GM18519 (cell line): ENCODE data around the gene ZFAND3.
"Not testable (repeated sequence)": the region's sequence is repeated elsewhere in the genome, so short reads cannot be mapped to it uniquely, and the experiment has no call there.

Experiments
- ATAC-seq: cut with Tn5 transposase; IDR thresholded peaks from one replicate; pipeline ENCODE4 v1.9.1; 2021; ENCODE audit warnings: mild to moderate bottlenecking, moderate library complexity; ENCODE audit not compliant: unreplicated experiment, low FRiP score

The ZFAND3 gene

DNA sequence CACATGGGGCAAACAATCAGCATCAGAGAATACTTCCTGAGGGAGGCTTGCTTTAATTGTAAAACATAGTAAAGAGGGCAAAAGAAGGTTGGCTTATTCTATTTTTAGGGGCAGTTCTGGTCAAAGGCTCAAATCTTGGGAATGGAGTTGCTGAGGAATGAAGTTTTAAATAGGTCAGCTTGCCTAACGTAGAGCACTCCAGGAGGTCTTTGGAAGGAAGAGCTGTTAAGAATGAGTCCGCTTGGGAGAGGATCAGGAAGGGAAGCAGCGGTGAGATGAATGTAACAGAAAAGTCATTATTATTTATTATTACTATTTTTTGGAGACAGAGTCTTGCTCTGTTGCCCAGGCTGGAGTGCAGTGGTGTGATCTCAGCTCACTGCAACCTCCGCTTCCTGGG, 108.7 kb downstream of the ZFAND3 start:
- no peak for ATAC-seq

- no peak for ATAC-seq
These were observed 110.9 kb downstream of the ZFAND3 start for GRCh38 chr6:37930288-37930971.

- ATAC-seq, result no peak
These were observed 111.5 kb downstream of the ZFAND3 start for GRCh38 chr6:37931066-37931465.

DNA sequence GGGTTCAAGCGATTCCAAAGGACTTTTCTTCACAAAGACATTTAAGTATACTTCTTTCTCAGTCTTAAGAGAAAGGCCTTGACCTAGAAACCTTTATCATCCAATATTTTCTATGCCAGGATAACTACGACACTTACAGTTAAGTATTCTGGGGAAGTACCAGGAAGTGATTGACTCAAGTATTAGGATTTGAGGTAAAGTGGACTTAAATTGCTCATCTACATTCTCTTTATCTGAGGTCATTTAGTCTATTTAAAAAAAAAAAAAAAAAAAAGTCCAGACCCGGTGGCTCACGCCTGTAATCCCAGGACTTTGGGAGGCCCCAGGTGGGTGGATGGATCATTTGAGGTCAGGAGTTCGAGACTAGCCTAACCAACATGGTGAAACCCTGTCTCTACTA, 114.7 kb downstream of the ZFAND3 start:
- ATAC-seq, result no peak

GRCh38 chr6:37936150-37936549, 116.6 kb downstream of the ZFAND3 start:
- ATAC-seq, result no peak

- ATAC-seq, result no peak
These were observed 117.4 kb downstream of the ZFAND3 start for GRCh38 chr6:37936906-37937305.

DNA sequence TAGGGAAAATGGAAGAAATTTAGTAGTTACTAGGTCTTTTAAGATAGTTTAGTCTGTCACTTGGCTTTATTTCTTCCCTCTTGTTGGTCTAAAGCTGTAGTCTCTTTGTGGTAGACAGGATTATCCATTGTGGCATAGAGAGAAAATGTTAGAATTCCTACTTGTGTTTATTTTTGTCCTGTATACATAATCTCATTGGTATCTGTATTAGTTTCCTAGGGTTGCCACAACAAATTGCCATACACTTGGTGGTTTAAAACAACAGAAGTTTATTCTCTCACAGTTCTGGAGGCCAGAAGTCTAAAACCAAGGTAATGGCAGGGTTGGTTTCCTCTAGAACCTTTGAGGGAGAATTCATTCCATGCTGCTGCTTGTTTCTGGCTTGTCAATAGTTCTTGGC, 119.4 kb downstream of the ZFAND3 start:
- ATAC-seq, result no peak

GRCh38 chr6:37940074-37940847, 120.7 kb downstream of the ZFAND3 start:
- no peak for ATAC-seq

DNA sequence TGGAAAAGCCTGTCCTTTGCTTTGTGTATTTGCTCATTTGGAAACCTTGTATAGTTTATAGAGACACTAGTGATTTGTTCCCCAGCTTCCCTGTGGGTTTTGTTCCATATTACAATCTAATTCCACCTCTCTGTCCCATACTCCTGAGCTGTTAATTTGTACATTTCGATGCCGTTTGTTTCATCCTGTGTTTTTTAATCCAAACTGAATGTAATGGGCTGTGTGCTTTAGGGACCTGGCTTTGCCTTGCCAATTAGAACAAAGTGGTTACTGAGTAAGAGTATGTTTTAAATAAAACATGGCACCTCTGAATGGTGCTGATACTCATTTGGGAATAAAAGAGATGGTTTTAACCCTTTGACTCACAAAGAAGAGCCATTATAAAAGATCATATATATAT, 122.3 kb downstream of the ZFAND3 start:
- no peak for ATAC-seq

DNA sequence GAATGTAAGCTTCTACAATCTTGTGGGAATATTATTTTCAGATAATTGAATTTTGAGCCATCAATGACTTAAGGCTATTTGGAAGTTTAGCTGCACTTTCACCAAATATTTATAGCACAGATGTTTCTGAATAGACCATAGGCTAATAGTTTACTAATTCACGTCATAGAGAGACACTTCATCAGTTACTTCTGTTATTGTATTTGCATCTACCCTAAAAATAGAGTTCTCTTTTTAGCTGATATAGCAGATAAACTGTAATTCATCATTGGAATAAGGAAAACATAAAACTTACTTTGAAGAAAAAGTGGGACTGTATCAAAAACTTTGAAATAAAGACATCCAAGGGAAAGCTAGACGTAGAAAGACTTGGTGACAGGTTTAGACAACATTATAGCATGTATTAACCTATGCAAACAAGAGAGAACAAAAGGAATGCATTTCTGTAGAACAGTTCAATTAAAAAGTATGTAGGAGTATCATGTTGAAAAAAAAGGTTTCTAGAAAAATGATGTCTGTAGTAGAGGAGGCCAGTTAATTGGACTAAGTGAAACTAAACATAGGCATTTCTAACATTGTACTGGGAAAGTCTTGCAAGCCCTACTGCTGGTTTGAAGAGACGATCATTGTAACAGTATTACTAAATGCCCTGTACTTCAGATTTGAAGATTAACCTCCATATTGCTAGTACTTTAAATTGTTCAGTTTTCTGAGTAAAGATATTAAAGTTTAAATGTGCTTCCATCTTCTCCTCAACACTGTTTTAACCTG, 123.3 kb downstream of the ZFAND3 start:
- no peak for ATAC-seq

DNA sequence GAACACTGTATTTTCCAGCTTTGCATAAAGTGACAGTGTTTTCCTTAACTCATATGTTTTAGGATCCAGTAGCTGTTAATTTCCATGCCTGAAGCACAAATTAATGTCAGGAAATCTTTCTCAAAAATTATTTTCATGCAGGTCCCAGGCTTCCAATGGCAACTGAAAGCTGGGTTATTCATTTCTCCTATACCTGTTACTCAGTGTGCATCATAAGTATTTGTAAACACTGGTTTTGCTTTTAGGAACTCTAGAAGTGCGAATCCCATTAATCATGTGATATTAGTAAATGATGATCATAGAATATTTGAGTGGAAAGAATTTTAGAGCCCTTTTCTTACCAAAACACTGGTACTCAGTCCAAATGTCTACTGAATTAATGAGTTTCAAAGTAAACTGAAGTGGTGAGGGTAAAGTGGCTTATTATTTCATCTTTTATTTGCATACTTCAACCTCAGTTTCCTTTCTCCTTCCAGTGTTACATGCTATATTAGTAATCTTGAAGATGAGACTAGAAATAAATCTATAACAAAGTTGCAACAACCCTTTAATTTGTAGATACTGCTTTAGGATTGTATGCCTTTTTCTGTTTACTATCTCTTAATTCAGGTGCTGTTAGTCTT, 124.0 kb downstream of the ZFAND3 start:
- no peak for ATAC-seq

DNA sequence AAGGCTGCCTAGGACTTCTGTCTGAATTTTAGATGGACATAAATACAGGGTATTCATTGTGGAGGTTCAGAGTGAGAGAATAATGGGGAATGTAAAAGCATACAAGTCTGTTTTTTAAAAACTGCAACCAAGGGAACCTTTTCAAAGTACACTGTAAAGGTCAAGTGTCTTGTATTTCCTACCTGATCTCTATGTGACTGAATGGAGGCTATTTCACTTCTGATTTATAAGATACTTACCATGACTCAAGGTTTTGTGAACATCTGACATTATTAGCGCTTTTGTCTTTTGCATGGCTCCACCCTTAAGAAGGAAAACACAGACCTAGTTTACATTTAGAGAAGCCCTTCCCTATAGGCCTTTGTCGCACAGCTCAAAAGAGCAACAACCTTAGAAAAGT, 126.5 kb downstream of the ZFAND3 start:
- no peak for ATAC-seq

- ATAC-seq, result no peak
These were observed 127.9 kb downstream of the ZFAND3 start for GRCh38 chr6:37947468-37947867.

DNA sequence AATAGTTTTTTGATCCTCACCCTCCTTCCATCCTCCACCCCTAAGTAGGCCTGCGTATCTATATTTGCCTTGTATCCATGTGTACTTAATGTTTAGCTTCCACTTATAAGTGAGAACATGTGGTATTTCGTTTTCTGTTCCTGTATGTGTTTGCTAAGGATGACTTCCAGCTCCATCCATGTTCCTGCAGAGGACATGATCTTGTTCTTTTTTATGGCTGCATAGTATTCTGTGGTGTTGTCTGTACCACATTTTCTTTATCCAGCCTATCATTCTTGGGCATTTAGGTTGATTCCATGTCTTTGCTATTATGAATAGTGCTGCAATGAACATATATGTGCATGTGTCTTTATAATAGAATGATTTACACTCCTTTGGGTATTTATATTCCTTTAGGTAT, 129.1 kb downstream of the ZFAND3 start:
- not testable (repeated sequence) for ATAC-seq

DNA sequence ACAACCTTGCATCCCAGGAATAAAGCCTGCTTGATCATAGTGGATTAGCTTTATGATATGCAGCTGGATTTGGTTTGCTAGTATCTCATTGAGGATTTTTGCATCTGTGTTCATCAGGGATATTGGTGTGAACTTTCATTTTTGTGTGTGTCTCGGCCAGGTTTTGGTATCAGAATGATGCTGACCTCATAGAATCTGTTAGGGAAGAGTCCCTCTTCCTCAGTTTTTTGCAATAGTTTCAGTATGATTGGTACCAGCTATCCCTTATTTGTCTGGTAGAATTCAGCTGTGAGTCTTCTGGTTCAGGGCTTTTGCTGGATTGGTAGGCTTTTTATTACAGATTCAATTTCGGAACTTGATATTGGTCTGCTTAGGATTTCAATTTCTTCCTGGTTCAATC, 132.5 kb downstream of the ZFAND3 start:
- ATAC-seq, result no peak

GRCh38 chr6:37954791-37955190, 135.3 kb downstream of the ZFAND3 start:
- ATAC-seq, result no peak

DNA sequence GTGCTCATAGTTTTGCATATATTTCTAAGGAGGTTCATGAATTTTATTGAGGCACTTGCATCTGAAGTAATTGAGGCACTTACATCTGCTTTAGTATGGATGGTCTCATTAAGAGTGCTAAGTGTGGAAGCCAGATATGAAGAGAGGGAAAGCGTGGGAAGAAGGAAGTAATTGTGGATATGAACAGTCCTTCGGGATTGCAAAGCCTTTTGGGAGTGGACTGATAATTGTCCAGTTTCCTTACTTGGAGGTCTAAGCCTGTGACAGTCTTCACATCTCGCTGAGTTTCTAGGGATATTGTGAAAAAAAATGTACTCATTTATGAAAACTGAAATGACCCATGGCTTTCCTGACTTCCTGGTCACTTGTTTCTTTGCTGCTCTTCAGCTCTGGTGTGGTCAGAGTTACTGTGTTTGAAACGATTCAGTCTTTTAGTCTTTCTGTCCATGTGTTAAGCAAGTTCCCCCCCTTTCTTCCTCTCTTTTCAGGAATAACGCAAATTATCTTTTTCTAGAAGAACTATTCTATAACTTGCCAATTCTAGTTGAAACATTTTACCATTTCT, 137.3 kb downstream of the ZFAND3 start:
- no peak for ATAC-seq

GRCh38 chr6:37959061-37959460, 139.5 kb downstream of the ZFAND3 start:
- no peak for ATAC-seq

DNA sequence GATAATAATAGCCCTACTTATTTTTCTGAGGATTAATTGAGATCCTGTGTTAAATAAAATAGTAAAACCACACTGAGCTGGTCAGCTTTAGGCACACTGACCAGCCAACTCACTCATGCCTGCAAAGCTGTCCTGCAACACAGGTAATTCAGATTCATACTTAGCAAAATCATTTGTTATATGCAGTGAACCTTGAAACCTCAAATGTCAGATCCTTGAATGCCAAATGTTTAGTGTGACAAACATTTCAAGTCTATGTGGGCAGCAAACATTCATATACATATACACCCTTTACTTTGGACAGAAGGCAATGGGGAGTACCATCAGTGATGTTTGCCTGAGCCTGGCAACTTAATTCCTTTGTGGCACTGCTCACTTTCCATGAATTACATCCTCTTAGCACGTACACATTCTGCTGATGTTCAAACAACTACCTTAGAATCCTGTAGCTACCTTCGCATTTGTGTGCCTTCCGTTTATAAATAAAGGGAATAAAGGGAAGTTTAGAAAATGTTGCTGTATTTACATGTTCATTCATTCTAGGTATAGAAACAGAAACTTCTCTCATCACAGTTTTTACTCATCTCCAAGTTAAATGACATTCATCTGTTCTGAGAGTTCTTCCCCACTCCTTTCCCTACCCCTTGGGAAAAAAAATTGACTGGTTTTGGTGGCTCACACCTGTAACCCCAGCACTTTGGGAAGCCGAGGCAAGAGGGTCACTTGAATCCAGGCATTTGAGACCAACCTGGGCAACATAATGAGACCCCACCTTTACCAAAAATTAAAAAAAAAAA, 140.8 kb downstream of the ZFAND3 start:
- no peak for ATAC-seq
